ENCODE data around the gene SNX5. TPM values are rescaled to one million over a fixed set of nuclear protein-coding genes. Genes with fewer than 3 reads are reported as not detected.

Gene SNX5
- polyA plus RNA-seq, 1 donor from 2014 or later: 59.8 TPM

DNA sequence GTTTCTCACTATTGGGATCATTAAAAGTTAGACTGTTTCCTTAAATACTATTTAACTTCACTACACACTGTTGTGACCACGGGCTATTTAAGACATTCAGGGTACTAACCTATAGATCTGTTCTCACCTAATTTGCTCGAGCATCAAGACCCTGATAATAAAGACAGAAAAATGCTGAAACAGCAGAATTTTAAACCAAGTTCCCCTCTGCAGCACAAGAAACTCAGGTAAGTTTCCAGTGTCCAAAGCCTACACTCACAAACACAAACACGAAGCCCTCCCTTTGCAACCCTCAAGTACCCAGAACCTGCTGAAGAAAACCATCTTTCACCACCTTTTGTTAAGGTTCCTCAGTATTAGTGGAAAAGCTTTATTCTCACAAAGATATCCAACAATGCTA lies 4.0 kb downstream of the SNX5 start:
- no peak overlapping the region for H2AFZ ChIP-seq (ENCODE audit: low read depth, low read length)
- H3K4me2 ChIP-seq (ENCODE audit: low read length): no peak overlapping the region
- TF ChIP-seq CTCF (IDR thresholded peaks at IDR 0.05; ENCODE audit: poor library complexity, severe bottlenecking): no peak
- TF ChIP-seq MXI1 (conservative IDR thresholded peaks at IDR 0.05; ENCODE audit: poor library complexity, severe bottlenecking): no peak
- no peak for TF ChIP-seq EP300 (conservative IDR thresholded peaks at IDR 0.05; ENCODE audit: poor library complexity, severe bottlenecking)
- TF ChIP-seq TAF1 (IDR thresholded peaks at IDR 0.05; ENCODE audit: low read depth): no peak
- no peak for TF ChIP-seq SMC3 (conservative IDR thresholded peaks at IDR 0.05; ENCODE audit: poor library complexity)
- TF ChIP-seq RAD21 (conservative IDR thresholded peaks at IDR 0.05): no peak
- TF ChIP-seq EZH2 (IDR thresholded peaks at IDR 0.05; ENCODE audit: borderline replicate concordance, insufficient read depth, low read length, poor library complexity, severe bottlenecking): no peak
- no peak for TF ChIP-seq POLR2AphosphoS5 (IDR thresholded peaks at IDR 0.05)
- TF ChIP-seq, protein P1, sequence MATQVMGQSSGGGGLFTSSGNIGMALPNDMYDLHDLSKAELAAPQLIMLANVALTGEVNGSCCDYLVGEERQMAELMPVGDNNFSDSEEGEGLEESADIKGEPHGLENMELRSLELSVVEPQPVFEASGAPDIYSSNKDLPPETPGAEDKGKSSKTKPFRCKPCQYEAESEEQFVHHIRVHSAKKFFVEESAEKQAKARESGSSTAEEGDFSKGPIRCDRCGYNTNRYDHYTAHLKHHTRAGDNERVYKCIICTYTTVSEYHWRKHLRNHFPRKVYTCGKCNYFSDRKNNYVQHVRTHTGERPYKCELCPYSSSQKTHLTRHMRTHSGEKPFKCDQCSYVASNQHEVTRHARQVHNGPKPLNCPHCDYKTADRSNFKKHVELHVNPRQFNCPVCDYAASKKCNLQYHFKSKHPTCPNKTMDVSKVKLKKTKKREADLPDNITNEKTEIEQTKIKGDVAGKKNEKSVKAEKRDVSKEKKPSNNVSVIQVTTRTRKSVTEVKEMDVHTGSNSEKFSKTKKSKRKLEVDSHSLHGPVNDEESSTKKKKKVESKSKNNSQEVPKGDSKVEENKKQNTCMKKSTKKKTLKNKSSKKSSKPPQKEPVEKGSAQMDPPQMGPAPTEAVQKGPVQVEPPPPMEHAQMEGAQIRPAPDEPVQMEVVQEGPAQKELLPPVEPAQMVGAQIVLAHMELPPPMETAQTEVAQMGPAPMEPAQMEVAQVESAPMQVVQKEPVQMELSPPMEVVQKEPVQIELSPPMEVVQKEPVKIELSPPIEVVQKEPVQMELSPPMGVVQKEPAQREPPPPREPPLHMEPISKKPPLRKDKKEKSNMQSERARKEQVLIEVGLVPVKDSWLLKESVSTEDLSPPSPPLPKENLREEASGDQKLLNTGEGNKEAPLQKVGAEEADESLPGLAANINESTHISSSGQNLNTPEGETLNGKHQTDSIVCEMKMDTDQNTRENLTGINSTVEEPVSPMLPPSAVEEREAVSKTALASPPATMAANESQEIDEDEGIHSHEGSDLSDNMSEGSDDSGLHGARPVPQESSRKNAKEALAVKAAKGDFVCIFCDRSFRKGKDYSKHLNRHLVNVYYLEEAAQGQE (IDR thresholded peaks at IDR 0.05; ENCODE audit: borderline replicate concordance): no peak
- no peaks in the 10 kb centered on the region for H3F3A ChIP-seq (ENCODE audit: insufficient read depth, low read length, poor library complexity, severe bottlenecking)
- no peak overlapping the region for H3K27ac ChIP-seq (ENCODE audit: low read length)
- H3K79me2 ChIP-seq (replicated peaks; ENCODE audit: insufficient read depth, low read length): peaks cover 80% of the 10 kb centered on the region
- no peaks in the 10 kb centered on the region for H3K9me3 ChIP-seq (ENCODE audit: low read length)
- H3K27me3 ChIP-seq (ENCODE audit: insufficient read depth, low read depth, low read length): no peaks in the 10 kb centered on the region
- H3K36me3 ChIP-seq (ENCODE audit: insufficient read depth, low read length): no peaks in the 10 kb centered on the region
- no peak overlapping the region for H3K9ac ChIP-seq (ENCODE audit: low read length)
- no peak overlapping the region for H3K4me3 ChIP-seq (ENCODE audit: low read length)
- no peaks in the 10 kb centered on the region for H4K20me1 ChIP-seq (ENCODE audit: insufficient read depth)
- no peaks in the 10 kb centered on the region for H3K9me2 ChIP-seq (ENCODE audit: insufficient read depth, low read length)

DNA sequence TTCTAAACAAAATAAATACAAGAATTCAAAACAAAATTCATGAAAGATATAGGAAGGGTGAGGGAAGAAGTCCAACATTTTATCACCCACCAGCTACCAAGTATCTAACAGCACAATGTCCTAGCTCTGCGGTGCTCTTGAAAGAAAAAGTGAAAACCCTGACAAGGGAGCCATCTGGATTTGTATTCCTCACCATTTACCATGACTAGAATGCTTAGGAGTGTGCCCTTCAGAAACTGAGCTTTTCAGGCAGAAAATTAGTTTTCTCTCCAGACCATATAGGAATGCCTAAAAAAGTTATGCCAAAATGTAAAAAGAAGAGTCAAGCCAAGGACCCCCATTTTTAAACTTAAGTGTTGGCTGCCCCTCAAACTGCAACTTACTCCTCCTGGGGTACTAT lies 4.5 kb downstream of the SNX5 start:
- Histone ChIP-seq H3K4me3 (ENCODE audit: low read length) (no peak overlapping the region), H3K9ac (ENCODE audit: low read length) (no peak overlapping the region), H3K27me3 (ENCODE audit: insufficient read depth, low read depth, low read length) (no peaks in the 10 kb centered on the region), H3K9me2 (ENCODE audit: insufficient read depth, low read length) (no peaks in the 10 kb centered on the region), H3K9me3 (ENCODE audit: low read length) (no peaks in the 10 kb centered on the region), H3K36me3 (ENCODE audit: insufficient read depth, low read length) (no peaks in the 10 kb centered on the region), H3F3A (ENCODE audit: insufficient read depth, low read length, poor library complexity, severe bottlenecking) (no peaks in the 10 kb centered on the region), H2AFZ (ENCODE audit: low read depth, low read length) (no peak overlapping the region), H3K4me2 (ENCODE audit: low read length) (no peak overlapping the region), H3K79me2 (replicated peaks; ENCODE audit: insufficient read depth, low read length) (peaks cover 85% of the 10 kb centered on the region), H4K20me1 (ENCODE audit: insufficient read depth) (no peaks in the 10 kb centered on the region), H3K27ac (ENCODE audit: low read length) (no peak overlapping the region)
- TF ChIP-seq RAD21 (conservative IDR thresholded peaks at IDR 0.05): no peak
- TF ChIP-seq EP300 (conservative IDR thresholded peaks at IDR 0.05; ENCODE audit: poor library complexity, severe bottlenecking): no peak
- no peak for TF ChIP-seq MXI1 (conservative IDR thresholded peaks at IDR 0.05; ENCODE audit: poor library complexity, severe bottlenecking)
- TF ChIP-seq CTCF (IDR thresholded peaks at IDR 0.05; ENCODE audit: poor library complexity, severe bottlenecking): no peak
- TF ChIP-seq, protein P1 (IDR thresholded peaks at IDR 0.05; ENCODE audit: borderline replicate concordance): no peak
- no peak for TF ChIP-seq POLR2AphosphoS5 (IDR thresholded peaks at IDR 0.05)
- TF ChIP-seq SMC3 (conservative IDR thresholded peaks at IDR 0.05; ENCODE audit: poor library complexity): no peak
- TF ChIP-seq EZH2 (IDR thresholded peaks at IDR 0.05; ENCODE audit: borderline replicate concordance, insufficient read depth, low read length, poor library complexity, severe bottlenecking): no peak
- TF ChIP-seq TAF1 (IDR thresholded peaks at IDR 0.05; ENCODE audit: low read depth): no peak

All from neural cell (in vitro differentiated cells).